CD4-positive, alpha-beta T cell treated with Interleukin-15 for 1 hour (primary cell): ENCODE data around the gene AXL.
"Not testable (repeated sequence)": the region's sequence is repeated elsewhere in the genome, so short reads cannot be mapped to it uniquely, and the experiment has no call there.

Experiments
- DNase-seq: peaks from one replicate; pipeline ENCODE4 v3.0.0-alpha.2; 2020

Gene AXL

DNA sequence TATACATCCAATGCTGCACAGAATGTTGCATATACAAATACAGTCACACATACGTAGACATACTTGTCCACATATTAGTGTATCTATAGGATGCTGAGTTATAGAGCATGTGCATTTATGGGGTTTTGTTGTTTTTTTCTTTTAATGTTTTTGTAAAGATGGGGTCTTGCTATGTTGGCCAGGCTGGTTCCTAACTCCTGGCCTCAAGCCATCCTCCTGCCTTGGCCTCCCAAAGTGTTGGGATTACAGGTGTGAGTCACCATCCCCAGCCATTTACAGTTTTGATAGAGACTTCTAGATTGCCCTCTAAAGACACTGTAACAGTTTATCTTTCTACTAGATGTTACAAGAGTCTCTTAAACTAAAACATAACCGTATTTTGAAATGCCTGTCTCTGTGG, 59.5 kb downstream of the AXL start:
- no peak for DNase-seq

DNA sequence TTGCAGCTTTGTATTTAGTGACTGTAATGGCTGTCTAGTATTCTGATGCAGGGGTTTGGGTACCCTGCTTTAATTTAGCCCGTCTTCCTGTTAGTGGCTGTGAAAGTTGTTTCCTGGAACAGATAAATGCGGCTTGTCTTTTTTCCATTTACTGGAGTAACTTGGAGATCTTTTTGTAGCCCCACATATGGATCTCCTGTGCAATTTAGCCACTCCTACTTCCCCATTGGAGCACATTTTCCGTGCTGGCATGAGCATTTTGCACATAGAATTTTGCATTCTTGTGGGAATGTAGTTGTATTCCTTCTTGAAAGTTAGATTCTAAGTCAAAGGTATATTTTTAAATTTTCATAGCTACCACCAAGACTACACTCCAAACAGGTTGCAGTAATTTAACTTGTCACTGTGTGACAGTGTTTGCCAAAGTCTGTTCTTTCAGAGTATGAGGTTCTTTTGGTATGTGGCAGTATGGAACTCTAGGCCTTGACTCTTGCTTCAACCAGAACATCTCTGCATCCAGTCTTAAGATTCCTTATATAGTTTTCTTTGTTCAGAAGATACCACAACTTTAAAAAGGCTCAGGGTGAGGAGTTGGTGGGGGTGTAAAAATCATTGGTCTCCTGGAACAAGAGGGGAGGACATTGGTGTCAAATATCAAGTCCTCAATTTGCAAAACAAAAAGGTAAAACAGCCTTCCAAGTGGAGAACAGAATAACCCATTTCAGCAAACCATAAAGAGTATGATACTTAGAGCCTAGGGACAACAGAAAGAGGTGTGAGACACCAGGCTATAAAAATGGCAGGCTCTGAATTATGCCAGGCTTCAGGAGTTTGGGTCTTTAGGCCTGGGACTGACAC, 69.9 kb downstream of the AXL start:
- DNase-seq = no peak

DNA sequence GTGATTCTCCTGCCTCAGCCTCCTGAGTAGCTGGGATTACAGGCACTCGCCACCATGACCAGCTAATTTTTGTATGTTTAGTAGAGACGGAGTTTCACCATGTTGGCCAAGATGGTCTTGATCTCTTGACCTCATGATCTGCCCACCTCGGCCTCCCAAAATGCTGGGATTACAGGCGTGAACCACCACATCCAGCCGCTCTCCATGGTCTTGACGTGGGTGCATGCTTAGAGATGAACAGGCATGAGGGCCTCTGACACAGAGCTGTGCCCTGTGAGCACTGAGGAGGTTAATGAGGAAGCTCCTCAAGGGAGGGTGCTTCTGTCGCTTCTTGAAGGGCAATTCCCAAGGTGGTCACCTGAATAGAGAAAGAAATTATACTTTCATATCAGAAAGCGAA, 70.8 kb downstream of the AXL start:
- not testable (repeated sequence) for DNase-seq

DNA sequence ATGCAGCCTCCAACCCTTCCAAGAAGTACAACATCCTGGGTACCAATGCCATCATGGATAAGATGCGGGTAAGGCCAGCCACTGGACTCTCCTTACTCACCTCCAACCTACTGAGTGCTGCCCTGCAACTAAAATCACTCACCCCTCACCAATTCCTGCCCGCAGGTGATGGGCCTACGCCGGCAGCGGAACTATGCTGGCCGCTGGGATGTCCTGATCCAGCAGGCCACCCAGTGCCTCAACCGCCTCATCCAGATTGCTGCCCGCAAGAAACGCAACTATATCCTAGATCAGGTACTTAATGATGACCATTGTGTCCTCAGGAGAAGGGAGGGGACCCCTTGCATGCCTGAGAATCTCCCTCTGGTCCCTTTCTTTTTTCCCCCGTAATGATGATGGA, 75.4 kb downstream of the AXL start:
- no peak for DNase-seq

DNA sequence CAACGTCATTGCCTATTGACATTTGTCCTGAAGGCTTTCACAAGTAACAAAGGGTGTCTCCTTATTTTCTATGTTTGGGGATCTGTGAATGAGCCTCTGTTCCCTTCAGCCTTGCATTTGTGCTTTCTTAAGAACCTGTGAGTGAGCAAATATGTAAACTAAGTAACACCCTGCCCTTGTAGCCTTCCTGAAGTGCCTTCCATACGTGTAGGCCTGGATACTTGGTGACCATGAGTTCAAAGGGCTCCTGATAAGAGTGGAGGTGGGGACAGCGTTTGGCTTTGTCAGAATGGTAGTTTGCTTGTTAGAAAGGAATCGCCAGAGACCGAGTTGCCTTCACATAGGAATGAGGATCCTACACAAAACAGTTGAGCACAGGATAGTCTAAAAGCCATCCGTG, 76.5 kb downstream of the AXL start:
- no peak for DNase-seq

DNA sequence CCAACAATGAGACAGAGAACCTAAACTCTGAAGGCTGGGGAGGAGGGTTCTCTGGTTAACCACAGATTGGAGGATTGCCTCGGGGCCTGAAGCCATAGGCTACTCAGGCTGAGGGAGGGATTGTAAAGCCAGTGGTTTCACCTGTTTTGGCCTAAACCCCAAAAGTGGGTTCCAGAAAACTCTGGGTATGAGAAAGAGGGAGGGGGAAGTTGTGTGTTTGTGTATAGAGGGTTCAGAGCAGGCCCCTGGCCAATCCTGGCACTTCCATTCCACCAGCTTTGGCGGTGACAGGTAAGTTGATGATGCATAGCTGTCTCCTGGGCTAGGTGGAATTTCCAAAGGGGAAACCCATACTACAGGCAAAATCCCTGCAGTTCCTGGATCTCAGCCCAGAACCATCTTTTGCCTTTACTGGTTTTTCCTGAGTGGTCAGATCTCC, 77.4 kb downstream of the AXL start:
- DNase-seq = no peak

DNA sequence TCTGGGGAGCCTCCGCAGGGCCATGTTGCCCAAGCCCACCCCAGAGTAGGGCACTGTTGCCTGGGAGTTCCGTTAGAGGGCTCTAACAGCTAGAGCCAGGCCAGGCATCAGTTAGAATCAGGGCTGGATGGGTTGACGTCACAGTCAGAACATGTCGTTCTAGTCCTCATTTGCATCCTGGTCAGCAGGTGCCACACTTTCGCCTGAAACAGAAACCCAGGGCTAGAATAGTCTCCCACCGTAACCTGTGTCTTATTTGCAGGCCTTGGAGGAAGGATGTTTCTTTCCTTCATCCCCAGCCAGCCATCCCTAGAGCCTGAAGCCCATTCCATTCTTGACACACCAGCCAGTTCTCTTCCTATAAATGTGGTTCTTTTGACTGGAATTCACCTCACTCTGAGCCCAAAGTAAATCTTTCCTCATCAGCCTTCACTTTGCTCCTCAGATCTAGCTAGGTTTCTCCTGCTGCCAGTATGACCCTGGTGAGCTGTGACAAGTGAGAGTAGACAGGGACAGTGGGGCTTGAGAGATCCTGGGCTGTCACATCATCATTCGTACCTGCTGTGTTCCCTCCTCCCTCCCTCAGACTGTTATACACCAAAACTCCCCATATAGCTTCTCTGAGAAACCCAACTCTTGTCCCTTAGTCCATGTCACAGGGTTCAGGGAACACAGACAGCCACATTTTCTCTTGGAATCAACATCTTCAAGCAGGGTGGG, 78.8 kb downstream of the AXL start:
- peak; percentile 74 for DNase-seq

DNA sequence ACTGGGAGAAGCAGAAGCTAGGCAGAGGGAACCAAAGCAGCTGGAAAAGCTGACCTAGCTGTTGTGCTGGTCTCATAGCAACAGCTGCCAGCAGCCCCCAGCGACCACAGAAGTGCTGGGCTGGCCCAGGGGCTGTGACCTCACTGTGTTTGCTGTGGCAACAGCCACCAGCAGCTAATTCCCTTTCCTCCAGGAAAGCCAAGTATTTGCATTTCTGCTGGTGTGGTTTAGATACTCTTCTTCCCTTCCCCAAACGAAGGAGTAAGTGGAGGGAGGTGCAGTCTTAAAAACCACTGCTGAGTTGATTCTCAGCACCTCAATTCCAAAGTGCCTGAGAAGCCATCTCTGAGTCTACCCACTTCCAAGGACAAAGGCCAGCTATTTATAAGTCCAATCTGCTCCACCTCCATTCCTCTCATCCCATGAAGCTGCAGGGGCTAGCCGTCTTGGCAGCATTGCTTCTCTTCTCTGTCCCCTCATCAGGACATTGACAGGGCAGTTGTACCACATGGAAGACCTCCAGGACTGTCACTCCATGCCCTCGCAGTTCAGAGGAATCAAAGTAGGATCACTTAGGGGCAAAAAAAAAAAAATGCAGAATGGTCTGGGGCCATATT, 79.4 kb downstream of the AXL start:
- peak; percentile 85 for DNase-seq

DNA sequence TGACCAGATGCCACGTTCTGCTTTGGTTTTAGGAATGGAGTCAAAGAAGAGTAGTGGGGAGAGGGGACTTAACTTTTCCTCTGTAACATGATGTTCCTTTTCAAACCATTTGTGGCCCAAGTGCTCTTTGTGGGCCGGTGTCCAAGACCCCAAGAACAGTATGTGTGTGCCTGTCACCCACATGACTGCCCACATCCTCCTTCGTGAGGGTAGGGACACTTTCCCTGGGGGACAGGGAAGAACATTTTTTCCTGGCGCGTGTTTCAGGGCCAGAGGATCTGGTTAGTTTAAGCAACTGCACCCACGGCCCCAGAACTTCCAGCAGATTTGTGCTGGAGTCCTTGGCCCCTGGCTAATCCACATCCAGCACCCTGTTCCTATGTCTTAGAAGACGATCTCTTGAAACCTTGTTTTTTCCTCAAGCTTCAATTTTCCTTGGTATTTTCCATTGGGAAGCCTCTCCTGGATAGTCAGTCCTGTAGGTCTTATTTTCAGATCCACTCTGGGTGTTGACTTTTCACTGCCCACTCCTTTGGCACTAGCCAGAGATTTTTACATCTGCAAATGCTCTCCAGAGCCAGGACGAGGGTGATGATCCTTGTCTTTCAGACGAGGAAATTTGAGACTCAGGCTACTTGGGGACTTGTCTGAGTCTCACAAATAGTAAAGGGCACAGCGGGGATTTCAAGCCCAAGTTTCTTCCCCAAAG, 80.2 kb downstream of the AXL start:
- DNase-seq = no peak

DNA sequence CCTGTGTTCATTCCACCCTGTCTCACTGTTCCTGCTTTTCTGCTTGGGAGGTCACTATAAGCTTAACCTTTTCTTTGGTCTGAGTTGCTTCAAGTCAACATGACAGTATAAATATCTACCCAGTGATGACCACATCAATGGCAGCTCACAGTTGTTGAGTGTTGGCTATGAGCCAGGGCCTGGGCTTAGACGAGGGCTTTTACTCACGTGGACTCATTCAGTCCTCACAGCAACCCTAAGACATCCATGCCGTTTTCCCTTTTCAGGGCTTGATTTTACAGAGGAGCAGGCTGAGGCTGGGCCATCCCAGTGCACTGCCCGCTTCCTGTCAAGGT, 80.7 kb downstream of the AXL start:
- peak; percentile 50 for DNase-seq

DNA sequence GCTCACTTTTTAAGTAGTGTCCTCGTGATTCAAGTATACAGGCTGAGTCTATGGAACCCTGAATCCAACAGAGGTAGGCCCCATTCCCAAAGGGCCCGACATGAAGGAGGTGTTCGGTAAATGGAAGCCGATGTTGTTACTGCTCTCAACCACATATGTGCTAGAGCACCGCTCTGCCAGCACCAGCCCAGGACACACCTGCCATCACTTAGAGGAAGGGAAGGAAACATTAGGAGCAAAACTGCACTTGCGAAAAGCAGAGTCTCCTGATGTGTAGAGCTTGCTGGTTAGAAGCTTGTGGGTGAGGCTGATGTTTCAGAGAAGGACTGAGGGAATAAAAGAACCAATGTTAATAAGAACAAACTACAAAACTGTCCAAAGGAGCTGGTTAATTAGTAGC, 81.5 kb downstream of the AXL start:
- no peak for DNase-seq

DNA sequence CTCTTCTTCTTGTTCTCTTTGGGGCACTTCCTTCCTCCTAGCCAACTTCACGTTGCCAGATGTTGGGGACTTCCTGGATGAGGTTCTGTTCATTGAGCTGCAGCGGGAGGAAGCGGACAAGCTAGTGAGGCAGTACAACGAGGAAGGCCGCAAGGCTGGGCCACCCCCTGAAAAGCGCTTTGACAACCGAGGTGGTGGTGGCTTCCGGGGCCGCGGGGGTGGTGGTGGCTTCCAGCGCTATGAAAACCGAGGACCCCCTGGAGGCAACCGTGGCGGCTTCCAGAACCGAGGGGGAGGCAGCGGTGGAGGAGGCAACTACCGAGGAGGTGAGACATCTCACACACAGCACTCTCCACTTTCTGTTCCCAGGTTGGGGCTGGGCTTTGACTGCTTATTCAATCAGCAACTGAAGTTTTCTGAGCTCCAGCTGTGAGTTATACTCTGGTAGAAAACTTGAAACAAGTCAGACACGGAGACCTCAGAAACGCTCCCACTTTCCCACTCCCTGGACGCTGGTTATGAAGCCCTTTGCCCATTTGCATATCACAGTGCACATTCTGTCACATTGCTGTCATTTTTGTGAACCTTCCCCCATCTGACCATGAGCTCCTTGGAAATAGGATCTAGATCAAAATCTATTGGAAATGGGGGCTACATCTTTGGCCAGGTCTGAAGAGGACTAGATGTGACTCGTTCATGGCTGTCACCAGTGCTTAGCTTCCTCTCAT, 83.8 kb downstream of the AXL start:
- peak; percentile 75 for DNase-seq

DNA sequence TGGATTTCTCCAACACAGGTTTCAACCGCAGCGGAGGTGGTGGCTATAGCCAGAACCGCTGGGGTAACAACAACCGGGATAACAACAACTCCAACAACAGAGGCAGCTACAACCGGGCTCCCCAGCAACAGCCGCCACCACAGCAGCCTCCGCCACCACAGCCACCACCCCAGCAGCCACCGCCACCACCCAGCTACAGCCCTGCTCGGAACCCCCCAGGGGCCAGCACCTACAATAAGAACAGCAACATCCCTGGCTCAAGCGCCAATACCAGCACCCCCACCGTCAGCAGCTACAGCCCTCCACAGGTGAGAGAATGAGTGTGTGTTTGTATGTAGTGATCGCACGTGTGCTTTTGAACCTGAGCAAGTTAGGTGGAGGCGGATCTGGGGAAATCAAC, 84.9 kb downstream of the AXL start:
- DNase-seq = peak; percentile 53

DNA sequence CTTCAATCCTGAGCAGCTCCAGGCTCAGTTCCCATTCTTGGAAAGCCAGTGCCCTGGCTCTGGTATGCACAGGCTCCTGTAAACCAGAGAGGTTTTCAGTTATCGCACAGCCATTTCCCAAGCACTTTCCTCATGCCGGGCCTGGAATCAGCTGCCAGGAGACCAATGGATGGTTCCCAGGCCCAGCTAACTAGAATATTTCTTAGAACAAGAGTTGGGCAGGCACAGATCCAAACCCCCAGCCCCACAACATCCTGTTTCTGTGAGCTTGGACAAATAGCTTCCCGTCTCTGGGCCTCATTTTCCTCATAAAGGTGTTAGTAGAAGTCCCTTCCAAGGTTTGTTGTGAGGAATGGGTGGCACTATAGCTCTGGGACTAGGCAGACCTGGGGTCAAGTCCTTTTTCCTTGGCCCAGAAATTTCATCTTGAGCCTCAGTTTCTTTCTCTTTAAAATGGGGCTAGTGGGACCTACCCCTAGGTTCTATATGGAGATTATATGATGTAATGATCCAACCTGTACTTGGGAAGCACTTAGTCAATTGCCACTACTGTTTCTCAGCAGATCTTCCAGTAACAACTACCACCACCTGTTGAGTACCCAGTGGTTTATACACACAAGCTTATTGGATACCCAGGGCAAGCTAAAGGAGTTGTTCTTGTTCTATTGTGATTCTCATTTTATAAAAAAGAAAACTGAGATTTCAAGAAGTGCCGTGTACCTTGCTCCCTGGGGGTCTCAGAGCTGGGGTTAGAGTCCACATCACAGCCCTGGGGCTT, 85.9 kb downstream of the AXL start:
- DNase-seq = no peak

DNA sequence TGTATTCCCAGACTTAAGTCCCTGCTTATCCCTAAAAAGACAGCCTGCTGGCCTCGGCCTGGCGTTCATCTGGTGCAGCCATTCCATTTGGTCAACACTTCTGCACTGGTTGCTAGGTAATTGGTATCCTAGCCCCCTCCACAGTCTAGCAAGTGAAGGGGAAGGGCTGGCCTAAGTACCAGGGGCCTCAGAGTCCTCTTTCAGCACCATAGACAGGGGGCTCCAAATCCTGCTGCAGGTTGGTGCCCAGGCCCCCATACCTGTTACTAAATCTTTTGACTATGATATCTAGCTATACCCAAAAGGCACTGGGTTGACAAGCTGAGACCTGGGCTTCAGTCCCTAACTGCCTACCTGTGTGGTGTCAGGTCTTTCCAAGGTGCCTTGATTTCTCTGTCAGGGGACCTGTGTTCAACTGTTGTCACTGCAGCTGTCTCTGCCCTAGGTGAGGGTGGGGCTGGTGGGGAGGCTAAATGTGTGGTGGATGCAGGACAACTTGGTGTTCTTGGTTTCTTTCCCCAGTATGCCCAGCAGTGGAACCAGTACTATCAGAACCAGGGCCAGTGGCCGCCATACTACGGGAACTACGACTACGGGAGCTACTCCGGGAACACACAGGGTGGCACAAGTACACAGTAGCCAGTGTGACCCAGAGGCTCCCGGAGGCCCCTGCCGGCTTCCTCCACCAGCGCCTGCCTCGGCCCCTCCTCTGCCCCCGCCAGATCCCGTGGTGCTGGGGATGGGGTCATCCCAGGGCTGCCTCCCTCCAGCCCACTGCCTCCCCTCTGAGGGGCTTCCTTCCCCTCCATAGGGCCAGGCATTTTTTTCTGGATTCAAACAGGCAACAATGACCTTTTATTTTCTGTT, 87.1 kb downstream of the AXL start:
- no peak for DNase-seq

DNA sequence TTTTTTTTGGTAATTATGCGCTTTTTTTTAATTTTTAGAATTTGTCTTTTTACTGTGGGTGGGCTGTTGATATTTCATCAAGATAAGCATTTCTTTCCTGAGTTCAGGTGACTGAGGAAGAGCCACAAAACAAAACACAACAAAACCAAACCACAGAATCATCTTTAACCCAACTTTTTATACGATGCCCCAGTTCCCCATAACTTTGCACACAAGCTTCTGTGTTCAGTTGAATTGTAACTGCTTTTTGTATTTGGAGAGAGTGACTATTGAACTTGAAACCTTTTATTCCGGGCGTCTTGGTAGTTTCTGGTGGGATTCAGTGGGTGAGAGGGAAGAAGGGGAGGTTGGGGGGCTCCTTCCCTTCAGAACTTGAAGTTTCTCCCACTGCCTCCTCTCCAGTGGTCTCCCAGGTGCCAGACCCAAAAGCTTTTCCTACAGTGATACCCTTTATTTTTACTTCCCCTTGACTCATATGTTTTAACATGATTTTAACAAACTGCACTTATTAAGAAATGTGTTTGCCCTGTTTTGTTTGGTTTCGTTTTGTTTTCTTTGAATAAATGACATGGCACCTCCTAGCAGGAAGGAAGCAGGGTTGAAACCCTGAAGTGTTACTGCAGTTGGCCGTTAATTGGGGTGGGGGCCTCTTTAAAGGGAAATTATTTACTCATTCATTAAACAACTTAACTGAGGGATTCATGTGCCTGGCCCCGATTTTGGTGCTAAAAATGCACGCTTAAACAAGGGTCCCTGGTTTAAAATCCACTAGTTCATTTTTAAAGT, 88.3 kb downstream of the AXL start:
- DNase-seq = no peak

DNA sequence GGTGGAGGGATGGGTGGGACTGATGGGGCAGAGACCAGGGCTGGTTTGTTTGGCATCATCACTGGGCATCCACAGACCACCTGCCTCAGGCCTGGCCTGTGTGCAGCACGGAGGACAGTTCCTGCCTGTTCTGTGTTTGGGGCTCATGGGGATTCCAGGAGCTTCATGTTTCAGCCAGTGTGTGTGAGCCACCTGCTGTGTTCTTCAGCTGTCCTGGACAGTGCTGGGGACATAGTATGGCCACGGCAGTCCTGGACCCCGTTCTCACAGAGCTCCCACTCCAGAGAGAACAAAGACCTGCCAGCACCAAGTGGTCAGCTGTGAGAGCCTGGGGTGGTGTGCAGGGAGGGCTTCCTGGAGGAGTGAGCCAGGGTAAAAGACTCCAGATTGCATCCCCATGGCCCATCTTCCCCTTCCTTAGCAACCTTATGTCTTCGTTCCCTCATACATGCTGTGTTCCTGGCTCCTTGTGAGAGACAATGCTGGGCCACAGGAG, 89.0 kb downstream of the AXL start:
- DNase-seq = no peak

DNA sequence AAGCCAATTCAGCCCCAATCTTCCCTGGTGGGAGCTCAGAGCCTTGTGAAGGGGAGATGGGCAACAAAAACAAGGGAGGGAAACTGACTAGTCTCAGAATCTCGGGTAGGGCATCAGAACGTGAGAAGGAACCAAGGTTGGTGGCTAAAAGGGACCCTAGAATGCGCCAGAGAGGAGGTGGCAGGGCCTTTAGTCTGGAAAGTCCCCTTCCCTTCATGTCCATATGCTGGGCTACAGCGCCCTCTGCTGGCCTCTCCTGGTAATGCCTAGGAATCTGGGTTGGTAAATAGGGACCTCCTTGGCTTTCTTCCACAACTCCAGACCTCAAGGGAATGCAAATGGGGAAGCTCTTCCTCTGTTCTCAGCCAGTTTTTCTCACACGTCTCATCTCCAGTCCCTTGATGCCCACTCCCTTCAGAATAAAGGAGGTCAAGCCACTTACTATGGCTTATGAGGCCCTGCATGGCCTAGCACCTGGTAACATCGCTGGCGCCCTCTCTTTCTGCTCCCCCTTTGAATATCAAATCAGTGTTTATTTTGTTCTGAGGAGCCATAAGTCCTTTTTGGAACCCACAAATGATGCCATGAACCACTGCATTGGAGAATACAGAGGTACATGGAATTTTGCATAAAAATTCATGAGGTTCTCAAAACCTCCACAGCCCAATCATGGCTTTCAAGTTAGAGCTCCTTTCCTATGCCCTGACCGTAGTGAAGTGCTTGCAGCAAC, 89.6 kb downstream of the AXL start:
- DNase-seq = peak; percentile 87
